ENCODE results near the gene AAMDC.

- no peak for TF ChIP-seq CTCF (CRISPR knock-in tag; IDR thresholded peaks at IDR 0.05)
- no peak for TF ChIP-seq HDAC6 (IDR thresholded peaks at IDR 0.05; ENCODE audit: low read depth, low read length)
- no peak for TF ChIP-seq BCLAF1 (IDR thresholded peaks at IDR 0.05)
- TF ChIP-seq POLR2A (IDR thresholded peaks at IDR 0.05; ENCODE audit: insufficient read depth in 1 of 2, low read depth in 2 of 2, low read length in 2 of 2) = no peak
Observed at GRCh38 chr11:77882396-77882795, 61.5 kb downstream of the AAMDC start.
